Nephron progenitor cell (in vitro differentiated cells): ENCODE data around the gene MAPK1.

Experiments used
- DNase-seq: peaks from one replicate; pipeline ENCODE4 v3.0.0; 2021
- H3K27ac Mint-ChIP-seq: 2 replicates; pipeline ENCODE4 v1.8.0; 2021; ENCODE audit warnings: mild to moderate bottlenecking, moderate library complexity, mixed read lengths
- H3K27me3 Mint-ChIP-seq: 2 replicates; pipeline ENCODE4 v1.8.0; 2021; ENCODE audit warnings: mild to moderate bottlenecking, low read depth, mixed read lengths; ENCODE audit not compliant: poor library complexity
- H3K36me3 Mint-ChIP-seq: 2 replicates; pipeline ENCODE4 v1.8.0; 2021; ENCODE audit warnings: low read depth, mixed read lengths
- H3K4me1 Mint-ChIP-seq: 2 replicates; pipeline ENCODE4 v1.8.0; 2021; ENCODE audit warnings: mixed read lengths
- H3K4me3 Mint-ChIP-seq: 2 replicates; pipeline ENCODE4 v1.8.0; 2021; ENCODE audit warnings: mild to moderate bottlenecking, moderate library complexity, mixed read lengths
- H3K9me3 Mint-ChIP-seq: 2 replicates; pipeline ENCODE4 v1.8.0; 2021; ENCODE audit warnings: mild to moderate bottlenecking, moderate library complexity, mixed read lengths
- TF ChIP-seq, protein P1 (sequence below): fragments of 200-600 bp; sonication (generic); IDR thresholded peaks from 2 replicates; pipeline ENCODE4 v1.5.0; 2021; ENCODE audit warnings: antibody characterized with exemption

MAPK1 gene

DNA sequence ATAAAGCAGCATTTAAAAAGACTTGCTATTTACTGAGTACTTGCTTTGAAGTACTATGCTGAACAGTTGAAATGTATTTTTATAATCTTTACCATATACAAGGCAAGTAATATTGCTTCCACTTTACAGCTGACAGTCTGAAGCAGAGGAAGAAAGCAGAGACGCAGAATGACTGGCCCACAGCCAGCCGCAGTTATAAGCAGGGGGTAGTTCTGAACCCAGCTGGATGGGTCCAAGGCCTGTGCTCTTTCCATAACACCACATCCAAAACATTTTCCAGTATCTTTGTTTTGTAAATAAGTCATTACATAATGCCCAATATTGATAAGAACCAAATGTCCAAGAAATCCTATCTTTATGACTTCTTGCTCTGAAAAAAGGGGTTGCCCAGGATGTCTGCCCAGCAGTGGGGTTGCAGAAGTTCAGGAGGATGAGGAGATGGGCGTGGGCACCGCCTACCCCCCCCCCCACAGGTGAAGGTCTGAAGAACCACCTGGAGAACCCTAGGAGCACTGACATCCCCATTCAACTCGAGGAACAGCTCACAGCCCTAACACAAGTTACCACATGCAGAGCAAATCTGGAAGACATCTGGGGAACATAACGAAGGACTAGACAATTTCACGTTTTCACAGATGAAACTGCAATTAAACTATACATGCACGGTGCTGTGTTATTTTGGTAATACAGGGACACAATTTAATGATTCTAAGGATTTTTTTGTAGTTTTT is 107.6 kb downstream of the MAPK1 start:
- Mint-ChIP-seq H3K36me3 (peaks cover 42% of the 10 kb centered on the region), H3K27ac (no peak overlapping the region), H3K9me3 (no peaks in the 10 kb centered on the region), H3K27me3 (no peaks in the 10 kb centered on the region), H3K4me3 (no peak overlapping the region), H3K4me1 (peaks cover 27% of the 10 kb centered on the region)
- no peak for DNase-seq
- TF ChIP-seq, protein P1, sequence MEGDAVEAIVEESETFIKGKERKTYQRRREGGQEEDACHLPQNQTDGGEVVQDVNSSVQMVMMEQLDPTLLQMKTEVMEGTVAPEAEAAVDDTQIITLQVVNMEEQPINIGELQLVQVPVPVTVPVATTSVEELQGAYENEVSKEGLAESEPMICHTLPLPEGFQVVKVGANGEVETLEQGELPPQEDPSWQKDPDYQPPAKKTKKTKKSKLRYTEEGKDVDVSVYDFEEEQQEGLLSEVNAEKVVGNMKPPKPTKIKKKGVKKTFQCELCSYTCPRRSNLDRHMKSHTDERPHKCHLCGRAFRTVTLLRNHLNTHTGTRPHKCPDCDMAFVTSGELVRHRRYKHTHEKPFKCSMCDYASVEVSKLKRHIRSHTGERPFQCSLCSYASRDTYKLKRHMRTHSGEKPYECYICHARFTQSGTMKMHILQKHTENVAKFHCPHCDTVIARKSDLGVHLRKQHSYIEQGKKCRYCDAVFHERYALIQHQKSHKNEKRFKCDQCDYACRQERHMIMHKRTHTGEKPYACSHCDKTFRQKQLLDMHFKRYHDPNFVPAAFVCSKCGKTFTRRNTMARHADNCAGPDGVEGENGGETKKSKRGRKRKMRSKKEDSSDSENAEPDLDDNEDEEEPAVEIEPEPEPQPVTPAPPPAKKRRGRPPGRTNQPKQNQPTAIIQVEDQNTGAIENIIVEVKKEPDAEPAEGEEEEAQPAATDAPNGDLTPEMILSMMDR: no peak

DNA sequence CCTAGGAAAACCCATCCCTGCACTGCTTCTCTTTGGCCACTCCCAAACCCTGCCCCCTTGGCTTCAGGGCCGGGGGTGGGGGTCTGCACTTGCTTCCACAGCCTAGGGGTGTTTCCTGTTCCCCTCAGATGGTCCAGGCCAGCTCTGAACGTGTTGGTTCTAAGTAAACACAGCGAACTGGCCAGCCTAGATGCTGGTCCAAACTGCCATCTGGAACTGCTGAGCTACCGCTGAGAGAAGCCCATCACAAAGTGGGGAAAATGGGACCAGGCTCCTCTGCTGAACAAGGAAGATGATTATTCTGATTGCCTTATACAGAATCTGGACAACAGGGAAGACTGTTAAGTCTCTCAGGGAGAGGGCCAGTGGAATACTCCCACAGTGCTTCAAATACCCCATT is 108.4 kb downstream of the MAPK1 start:
- H3K27ac Mint-ChIP-seq: peak overlapping the region; percentile 20
- TF ChIP-seq, protein P1: no peak

DNA sequence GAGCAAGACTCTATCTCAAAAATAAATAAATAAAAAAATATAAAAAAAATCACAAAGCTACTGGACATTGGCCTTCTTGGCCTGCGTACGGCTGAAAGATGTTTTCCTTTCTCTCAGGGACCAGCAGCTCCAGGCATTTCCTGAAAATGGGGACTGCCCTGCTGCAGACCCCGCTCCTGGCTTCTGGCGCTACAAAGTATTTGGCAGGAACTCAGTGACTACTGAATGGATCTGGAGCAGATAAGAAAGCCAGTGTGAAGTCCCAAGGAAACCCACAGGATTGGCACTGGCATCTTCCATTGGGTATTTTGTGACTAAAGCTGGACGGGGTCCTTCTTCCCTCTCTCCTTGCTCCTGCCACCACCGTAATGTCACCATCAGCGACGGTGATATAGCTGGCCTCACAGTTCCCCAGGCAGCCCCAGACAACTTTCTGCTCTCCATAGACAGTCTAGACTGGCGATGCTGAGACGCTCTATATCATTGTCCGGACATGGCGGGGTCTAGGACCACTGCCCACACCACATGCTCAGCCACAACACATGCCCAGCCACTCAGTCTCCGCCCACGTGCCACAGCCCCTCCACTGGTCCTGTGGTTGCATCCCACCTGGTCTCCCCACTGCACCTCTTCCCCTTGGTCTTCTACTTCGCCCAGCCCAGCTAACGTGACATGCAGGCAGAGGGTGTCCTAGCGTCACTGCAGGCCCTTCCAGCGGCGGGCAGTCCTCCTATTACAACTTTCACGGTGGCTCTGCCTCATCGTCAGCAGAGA is 109.2 kb downstream of the MAPK1 start:
- Mint-ChIP-seq H3K36me3 (peaks cover 29% of the 10 kb centered on the region), H3K27ac (peak overlapping the region; percentile 20), H3K4me3 (no peak overlapping the region), H3K9me3 (no peaks in the 10 kb centered on the region), H3K4me1 (peaks cover 35% of the 10 kb centered on the region), H3K27me3 (no peaks in the 10 kb centered on the region)
- TF ChIP-seq, protein P1: no peak
- DNase-seq: no peak

More for the DNA sequence above, 108.4 kb downstream of the MAPK1 start:
- peaks cover 36% of the 10 kb centered on the region for H3K36me3 Mint-ChIP-seq
- no peak overlapping the region for H3K4me3 Mint-ChIP-seq
- H3K9me3 Mint-ChIP-seq: no peaks in the 10 kb centered on the region
- no peak for DNase-seq
- peaks cover 34% of the 10 kb centered on the region for H3K4me1 Mint-ChIP-seq
- no peaks in the 10 kb centered on the region for H3K27me3 Mint-ChIP-seq

GRCh38 chr22:21755851-21756284 is 111.6 kb downstream of the MAPK1 start:
- TF ChIP-seq, protein P1: no peak
- Mint-ChIP-seq H3K9me3 (no peaks in the 10 kb centered on the region), H3K4me1 (peaks cover 46% of the 10 kb centered on the region), H3K27ac (peak overlapping the region; percentile 60), H3K36me3 (peaks cover 14% of the 10 kb centered on the region), H3K27me3 (no peaks in the 10 kb centered on the region), H3K4me3 (no peak overlapping the region)
- no peak for DNase-seq

GRCh38 chr22:21754523-21754922 is 112.9 kb downstream of the MAPK1 start:
- H3K27me3 Mint-ChIP-seq: no peaks in the 10 kb centered on the region
- H3K4me3 Mint-ChIP-seq: no peak overlapping the region
- H3K36me3 Mint-ChIP-seq: peaks cover 14% of the 10 kb centered on the region
- H3K27ac Mint-ChIP-seq: peak overlapping the region; percentile 86
- no peak for DNase-seq
- no peaks in the 10 kb centered on the region for H3K9me3 Mint-ChIP-seq
- TF ChIP-seq, protein P1: no peak
- peaks cover 46% of the 10 kb centered on the region for H3K4me1 Mint-ChIP-seq
